HepG2 (cell line): ENCODE measurements around the gene DDX17. TPM values are rescaled to one million over a fixed set of nuclear protein-coding genes. Genes with fewer than 3 reads are reported as not detected.

Experiments
- ATAC-seq: fragments of 200-7000 bp; cut with Tn5 transposase; 3 replicates; pipeline ENCODE4 v1.9.1; 2020; ENCODE audit warnings: mild to moderate bottlenecking, moderate library complexity
- BruUV-seq: library from RNA; stranded (reverse); fragments of 400-500 nt; replicated peaks from 2 replicates; lab custom pipeline; 2021; lab: Mats Ljungman, UMichigan
- CTCF ChIA-PET: fragments of 300-600 bp; formaldehyde crosslinking; extraction: SDS; loops from one replicate; lab custom pipeline; 2021; ENCODE audit warnings: low total read pairs, inconsistent platforms, low intra/inter-chr PET ratio; lab: Yijun Ruan, JAX
- POLR2A ChIA-PET: fragments of 350-600 bp; sonication (Branson Sonifier 250); formaldehyde crosslinking; loops from one replicate; lab custom pipeline; 2020; ENCODE audit warnings: antibody characterized with exemption, inconsistent platforms; lab: Yijun Ruan, JAX
- DNase-seq: peaks from one replicate; pipeline ENCODE4 v3.0.0-alpha.2; 2015; ENCODE audit warnings: low spot score
- FAIRE-seq: peaks from 3 replicates; lab custom pipeline; 2011; peaks lifted over from hg19 to GRCh38; lab: Jason Lieb, UNC
- H2AFZ ChIP-seq: one replicate; pipeline ENCODE4 v1.6.1; 2011; ENCODE audit warnings: low read length, inconsistent platforms
- H3K27ac ChIP-seq: fragments of 300-600 bp; 3 replicates; pipeline ENCODE4 v1.8.0; 2011; ENCODE audit warnings: mixed run types, mild to moderate bottlenecking, mixed read lengths, low read length, inconsistent platforms; ENCODE audit not compliant: insufficient read depth; ENCODE audit errors: extremely low read length
- H3K27me3 ChIP-seq, 2 experiments: fragments of 200-600 bp in 1 of 2; 2 replicates in 1 of 2; 3 replicates in 1 of 2; pipeline versions ENCODE4 v1.6.0 to v1.8.0; 2011; ENCODE audit warnings: low read length in 2 of 2, mild to moderate bottlenecking in 2 of 2, moderate library complexity in 2 of 2, inconsistent platforms in 1 of 2; ENCODE audit not compliant: insufficient read depth in 2 of 2, control insufficient read depth in 1 of 2
- H3K36me3 ChIP-seq, 2 experiments: fragments of 200-600 bp in 1 of 2; replicated peaks in 1 of 2; 2 replicates in 1 of 2; 3 replicates in 1 of 2; pipeline versions ENCODE4 v1.5.1 to v1.8.0; 2011; ENCODE audit warnings: low read length in 2 of 2, inconsistent platforms in 1 of 2; ENCODE audit not compliant: insufficient read depth in 2 of 2, control insufficient read depth in 1 of 2
- H3K4me1 ChIP-seq: 2 replicates; pipeline ENCODE4 v1.5.1; 2012; ENCODE audit warnings: low read length, inconsistent platforms; ENCODE audit not compliant: insufficient read depth
- H3K4me2 ChIP-seq: 2 replicates; pipeline ENCODE4 v1.6.0; 2011; ENCODE audit warnings: low read depth, low read length, inconsistent platforms
- H3K4me3 ChIP-seq, 3 experiments: fragments of 200-600 bp in 1 of 3; sonication (generic), shearing (Covaris generic) in 1 of 3; replicated peaks in 1 of 3; 2 replicates each; pipeline ENCODE4 v1.5.1; 2011 to 2016; ENCODE audit warnings: low read length in 3 of 3, inconsistent platforms in 2 of 3, low read depth in 2 of 3, mild to moderate bottlenecking in 2 of 3, control low read depth in 1 of 3, mixed read lengths in 1 of 3; ENCODE audit not compliant: insufficient read depth in 1 of 3
- H3K79me2 ChIP-seq: one replicate; pipeline ENCODE4 v1.6.1; 2011; ENCODE audit warnings: low read length, inconsistent platforms; ENCODE audit not compliant: insufficient read depth
- H3K9ac ChIP-seq: 2 replicates; pipeline ENCODE4 v1.6.0; 2011; ENCODE audit warnings: mild to moderate bottlenecking, low read depth, low read length, inconsistent platforms; ENCODE audit not compliant: insufficient read depth
- H3K9me3 ChIP-seq: 2 replicates; pipeline ENCODE4 v1.5.1; 2012; ENCODE audit warnings: mild to moderate bottlenecking, low read length
- H4K20me1 ChIP-seq: 2 replicates; pipeline ENCODE4 v1.6.0; 2011; ENCODE audit warnings: inconsistent platforms, mild to moderate bottlenecking, low read length, moderate library complexity; ENCODE audit not compliant: insufficient read depth
- EEA1 ChIP-seq: sonication (generic); formaldehyde crosslinking; IDR thresholded peaks from 2 replicates; pipeline ENCODE4 v1.5.1; 2020; ENCODE audit warnings: mild to moderate bottlenecking, missing genetic modification reagents, borderline replicate concordance
- GABPA ChIP-seq, 2 experiments: IDR thresholded peaks; 2 replicates each; pipeline ENCODE4 v1.6.1; 2011 to 2016; ENCODE audit warnings: low read depth in 2 of 2, low read length in 1 of 2, missing biosample characterization in 1 of 2, missing genetic modification characterization in 1 of 2
- GRHL1 ChIP-seq: sonication (generic); formaldehyde crosslinking; conservative IDR thresholded peaks from 2 replicates; pipeline ENCODE4 v1.8.0; 2022; ENCODE audit warnings: missing genetic modification reagents
- HMGA1 ChIP-seq: sonication (generic); formaldehyde crosslinking; conservative IDR thresholded peaks from 2 replicates; pipeline ENCODE4 v1.4.0; 2020; ENCODE audit warnings: missing genetic modification reagents
- NCOA2 ChIP-seq: sonication (generic); formaldehyde crosslinking; IDR thresholded peaks from 2 replicates; pipeline ENCODE4 v1.8.0; 2022; ENCODE audit warnings: inconsistent platforms
- PAX8 ChIP-seq: sonication (generic); formaldehyde crosslinking; IDR thresholded peaks from 2 replicates; pipeline ENCODE4 v1.8.0; 2022; ENCODE audit warnings: mild to moderate bottlenecking, missing genetic modification reagents, borderline replicate concordance
- TGIF2 ChIP-seq: IDR thresholded peaks from 2 replicates; pipeline ENCODE4 v1.6.1; 2016; ENCODE audit warnings: control low read depth, missing compliant biosample characterization
- TMF1 ChIP-seq: sonication (generic); formaldehyde crosslinking; IDR thresholded peaks from 2 replicates; pipeline ENCODE4 v1.8.1; 2022; ENCODE audit warnings: low read depth, missing genetic modification reagents
- TSC22D2 ChIP-seq: sonication (generic); formaldehyde crosslinking; IDR thresholded peaks from 2 replicates; pipeline ENCODE4 v1.5.1; 2020; ENCODE audit warnings: missing genetic modification reagents, mild to moderate bottlenecking, borderline replicate concordance
- ZNF432 ChIP-seq: sonication (generic); formaldehyde crosslinking; IDR thresholded peaks from 2 replicates; pipeline ENCODE4 v1.5.0; 2020; ENCODE audit warnings: missing genetic modification reagents, mild to moderate bottlenecking, borderline replicate concordance
- ZNF564 ChIP-seq: sonication (generic); formaldehyde crosslinking; IDR thresholded peaks from 2 replicates; pipeline ENCODE4 v1.8.1; 2023; ENCODE audit warnings: mild to moderate bottlenecking, missing genetic modification reagents
- ZNF747 ChIP-seq: sonication (generic); formaldehyde crosslinking; IDR thresholded peaks from 2 replicates; pipeline ENCODE4 v1.8.1; 2023; ENCODE audit warnings: missing genetic modification reagents, mild to moderate bottlenecking, borderline replicate concordance
- WGBS: methylation state at CpG from one replicate; pipeline ENCODE4 v1.1.6; 2017; ENCODE audit warnings: low lambda C conversion rate; 5-methylcytosine and 5-hydroxymethylcytosine counted together
- in situ Hi-C: cut with HindIII; loops from 2 replicates; pipeline ENCODE4 v1.10.0; 2017; ENCODE audit warnings: low pct_unique_long_range_greater_than_20kb; ENCODE audit not compliant: extremely low pct_ligation_motif_present
- intact Hi-C: fragments of 100-400 bp; cut with micrococcal nuclease; formaldehyde crosslinking; loops from one replicate; pipeline ENCODE4 v1.10.0; 2022; ENCODE audit not compliant: unreplicated experiment
- polyA plus RNA-seq, 8 experiments: library from polyadenylated mRNA; depleted of rRNA in 3 of 8; stranded (reverse) in 7 of 8; unstranded in 1 of 8; fragments of >200 nt; fragmentation: Illumina TruSeq in 4 of 8; extraction: Trizol in 4 of 8; gene quantifications; 2 replicates each; pipeline versions ENCODE4 v1.2.1 to v1.2.3, GENCODE V29; 2011 to 2016; ENCODE audit warnings: low read depth in 4 of 8, missing spikeins in 1 of 8, mixed read lengths in 1 of 8; ENCODE audit not compliant: insufficient read depth in 1 of 8
- total RNA-seq, 5 experiments: library from RNA; depleted of rRNA; stranded (reverse); fragments of >200 nt; fragmentation: Illumina TruSeq; extraction: Trizol; gene quantifications; 2 replicates each; pipeline ENCODE4 v1.2.3, GENCODE V29; 2016; ENCODE audit warnings: low read depth in 1 of 5
- TF ChIP-seq, protein P1 (sequence below): IDR thresholded peaks from 2 replicates; pipeline ENCODE4 v1.6.1; 2016; ENCODE audit warnings: low read depth, missing genetic modification reagents, missing compliant biosample characterization

The DDX17 gene
- total and polyA plus RNA-seq, 2 of the 13 experiments (the other 11 are each of a cell fraction or from before 2014, with no cell fraction given), result 238 to 344 TPM

DNA sequence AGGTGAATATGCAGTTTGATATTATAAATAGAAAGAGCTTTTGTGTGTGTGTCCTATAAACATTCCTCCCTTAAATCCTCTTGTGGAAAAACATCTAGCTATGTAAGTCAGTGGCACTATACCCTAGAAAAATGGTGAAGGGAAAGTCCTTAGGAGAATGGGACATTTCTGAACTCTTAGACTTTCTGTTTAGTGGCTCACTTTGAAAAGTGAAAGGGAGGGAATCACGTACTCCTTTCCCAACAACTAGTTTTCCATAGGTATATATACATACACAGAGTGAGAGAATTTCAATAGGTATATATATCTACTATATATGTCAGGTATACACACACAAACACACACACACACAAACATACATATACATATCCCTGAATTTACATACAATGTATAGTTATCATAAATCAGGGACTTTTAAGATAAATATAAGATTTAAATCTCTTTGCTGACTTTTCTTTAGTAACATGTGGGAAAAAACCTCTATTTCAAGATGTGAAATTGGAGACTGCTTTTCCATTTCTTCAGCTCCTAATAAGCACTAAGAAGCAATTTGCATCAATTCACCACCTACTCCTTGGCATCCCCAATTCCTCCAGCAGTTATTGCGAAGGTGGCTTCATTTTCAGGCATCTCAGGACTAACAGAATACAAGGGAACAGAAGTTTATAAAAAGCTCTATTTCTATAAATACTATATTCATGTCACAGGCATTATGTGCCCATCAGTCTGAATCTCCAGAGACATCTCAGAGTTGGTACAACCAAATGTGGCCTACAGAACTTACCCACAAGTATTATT is 13.5 kb upstream of the DDX17 start:
- no peak overlapping the region for H3K9ac ChIP-seq
- CTCF ChIA-PET, result no interaction called here
- in situ Hi-C loops, result loop anchor here (10.0 kb wide), 1 partner anchor 465 kb away; the partner anchor contains the start of gene PICK1
- no peak for TF ChIP-seq NCOA2 (CRISPR knock-in tag)
- no peak for TF ChIP-seq ZNF564 (CRISPR knock-in tag)
- no peak for TF ChIP-seq GRHL1 (CRISPR knock-in tag)
- no peak for TF ChIP-seq HMGA1 (CRISPR knock-in tag)
- TF ChIP-seq TGIF2, result no peak
- TF ChIP-seq PAX8, result no peak
- no peak for TF ChIP-seq ZNF432 (CRISPR knock-in tag)
- no peak for TF ChIP-seq EEA1 (CRISPR knock-in tag)
- no peak for TF ChIP-seq TSC22D2 (CRISPR knock-in tag)
- TF ChIP-seq GABPA (IDR thresholded peaks at IDR 0.05; ENCODE audit: low read depth, low read length), result no peak
- no peak for TF ChIP-seq GABPA (CRISPR knock-in tag; IDR thresholded peaks at IDR 0.05; ENCODE audit: low read depth)
- TF ChIP-seq, protein P1, sequence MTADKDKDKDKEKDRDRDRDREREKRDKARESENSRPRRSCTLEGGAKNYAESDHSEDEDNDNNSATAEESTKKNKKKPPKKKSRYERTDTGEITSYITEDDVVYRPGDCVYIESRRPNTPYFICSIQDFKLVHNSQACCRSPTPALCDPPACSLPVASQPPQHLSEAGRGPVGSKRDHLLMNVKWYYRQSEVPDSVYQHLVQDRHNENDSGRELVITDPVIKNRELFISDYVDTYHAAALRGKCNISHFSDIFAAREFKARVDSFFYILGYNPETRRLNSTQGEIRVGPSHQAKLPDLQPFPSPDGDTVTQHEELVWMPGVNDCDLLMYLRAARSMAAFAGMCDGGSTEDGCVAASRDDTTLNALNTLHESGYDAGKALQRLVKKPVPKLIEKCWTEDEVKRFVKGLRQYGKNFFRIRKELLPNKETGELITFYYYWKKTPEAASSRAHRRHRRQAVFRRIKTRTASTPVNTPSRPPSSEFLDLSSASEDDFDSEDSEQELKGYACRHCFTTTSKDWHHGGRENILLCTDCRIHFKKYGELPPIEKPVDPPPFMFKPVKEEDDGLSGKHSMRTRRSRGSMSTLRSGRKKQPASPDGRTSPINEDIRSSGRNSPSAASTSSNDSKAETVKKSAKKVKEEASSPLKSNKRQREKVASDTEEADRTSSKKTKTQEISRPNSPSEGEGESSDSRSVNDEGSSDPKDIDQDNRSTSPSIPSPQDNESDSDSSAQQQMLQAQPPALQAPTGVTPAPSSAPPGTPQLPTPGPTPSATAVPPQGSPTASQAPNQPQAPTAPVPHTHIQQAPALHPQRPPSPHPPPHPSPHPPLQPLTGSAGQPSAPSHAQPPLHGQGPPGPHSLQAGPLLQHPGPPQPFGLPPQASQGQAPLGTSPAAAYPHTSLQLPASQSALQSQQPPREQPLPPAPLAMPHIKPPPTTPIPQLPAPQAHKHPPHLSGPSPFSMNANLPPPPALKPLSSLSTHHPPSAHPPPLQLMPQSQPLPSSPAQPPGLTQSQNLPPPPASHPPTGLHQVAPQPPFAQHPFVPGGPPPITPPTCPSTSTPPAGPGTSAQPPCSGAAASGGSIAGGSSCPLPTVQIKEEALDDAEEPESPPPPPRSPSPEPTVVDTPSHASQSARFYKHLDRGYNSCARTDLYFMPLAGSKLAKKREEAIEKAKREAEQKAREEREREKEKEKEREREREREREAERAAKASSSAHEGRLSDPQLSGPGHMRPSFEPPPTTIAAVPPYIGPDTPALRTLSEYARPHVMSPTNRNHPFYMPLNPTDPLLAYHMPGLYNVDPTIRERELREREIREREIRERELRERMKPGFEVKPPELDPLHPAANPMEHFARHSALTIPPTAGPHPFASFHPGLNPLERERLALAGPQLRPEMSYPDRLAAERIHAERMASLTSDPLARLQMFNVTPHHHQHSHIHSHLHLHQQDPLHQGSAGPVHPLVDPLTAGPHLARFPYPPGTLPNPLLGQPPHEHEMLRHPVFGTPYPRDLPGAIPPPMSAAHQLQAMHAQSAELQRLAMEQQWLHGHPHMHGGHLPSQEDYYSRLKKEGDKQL (CRISPR knock-in tag), result no peak
- TF ChIP-seq TMF1 (CRISPR knock-in tag), result no peak
- TF ChIP-seq ZNF747 (CRISPR knock-in tag), result no peak

More for the DNA sequence above, 13.5 kb upstream of the DDX17 start:
- no peak for ATAC-seq
- Histone ChIP-seq H3K4me2 (no peak overlapping the region), H3K36me3 (no peaks in the 10 kb centered on the region), H3K79me2 (no peaks in the 10 kb centered on the region), H3K27ac (no peak overlapping the region), H4K20me1 (no peaks in the 10 kb centered on the region), H2AFZ (no peak overlapping the region), H3K9me3 (no peaks in the 10 kb centered on the region), H3K4me1 (no peaks in the 10 kb centered on the region), H3K4me3 (no peak overlapping the region), H3K27me3 (no peaks in the 10 kb centered on the region; a peak in 1 of 5 replicates)
- intact Hi-C loops, result no loop called here
- FAIRE-seq, result no peak
- no TSS peak for BruUV-seq
- POLR2A ChIA-PET, result no interaction called here
- 32% methylated on average over 2 of the region's 2 CpGs for WGBS
- DNase-seq, result no peak
